Measurements from ENCODE around the gene TSC1.
A peak's percentile ranks its signal among the peaks of the same experiment; 100 is the strongest.

TSC1 gene

DNA sequence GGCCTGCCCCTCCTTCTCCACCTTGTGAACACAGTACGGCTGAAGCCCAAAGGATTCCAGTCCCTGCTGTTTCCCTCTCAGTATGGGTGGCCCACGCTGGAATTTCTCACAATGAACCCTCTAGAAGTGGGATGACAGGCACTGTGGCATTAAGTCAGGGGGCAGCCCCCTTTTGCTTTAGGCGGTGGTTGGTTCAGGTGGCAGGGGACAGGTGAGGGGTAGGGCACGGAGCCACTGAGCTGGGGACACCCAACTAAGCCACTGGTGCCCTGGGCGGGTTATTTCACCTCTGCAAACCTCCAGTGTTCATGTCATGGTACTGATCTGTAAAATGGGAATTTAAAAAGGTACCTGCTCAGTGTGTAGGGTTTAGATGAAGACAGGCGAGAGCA lies 58.1 kb downstream of the TSC1 start:
- no peak for DNase-seq

DNA sequence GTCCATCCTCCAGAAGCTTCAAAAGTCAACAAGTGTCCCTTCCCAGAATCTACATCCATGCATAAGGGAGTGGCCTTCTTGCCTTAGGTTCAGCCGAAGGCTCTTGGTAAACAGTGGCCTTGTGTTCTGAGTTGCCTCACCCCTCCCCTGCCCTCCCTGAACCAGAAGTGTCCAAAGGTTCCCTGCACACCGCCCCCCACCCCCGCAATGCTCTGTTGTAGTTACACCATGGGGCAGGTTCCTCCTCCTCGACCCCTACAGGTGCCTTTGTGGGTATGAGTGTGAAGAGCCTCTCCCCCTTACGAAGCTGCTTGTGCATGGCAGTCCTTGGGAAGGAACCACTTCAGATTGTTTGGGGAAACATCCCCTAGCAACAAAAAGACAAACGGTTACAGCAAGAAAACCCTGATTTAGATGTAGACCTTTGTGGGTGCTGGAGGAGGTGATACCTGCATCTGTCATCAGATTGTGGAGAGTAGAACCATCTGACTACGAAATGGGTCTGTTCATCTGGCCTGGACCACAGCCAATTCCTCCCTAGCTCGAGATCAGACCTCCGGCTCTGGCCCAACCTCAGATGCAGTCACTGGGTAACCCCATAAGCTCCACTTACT lies 58.6 kb downstream of the TSC1 start:
- DNase-seq = no peak

DNA sequence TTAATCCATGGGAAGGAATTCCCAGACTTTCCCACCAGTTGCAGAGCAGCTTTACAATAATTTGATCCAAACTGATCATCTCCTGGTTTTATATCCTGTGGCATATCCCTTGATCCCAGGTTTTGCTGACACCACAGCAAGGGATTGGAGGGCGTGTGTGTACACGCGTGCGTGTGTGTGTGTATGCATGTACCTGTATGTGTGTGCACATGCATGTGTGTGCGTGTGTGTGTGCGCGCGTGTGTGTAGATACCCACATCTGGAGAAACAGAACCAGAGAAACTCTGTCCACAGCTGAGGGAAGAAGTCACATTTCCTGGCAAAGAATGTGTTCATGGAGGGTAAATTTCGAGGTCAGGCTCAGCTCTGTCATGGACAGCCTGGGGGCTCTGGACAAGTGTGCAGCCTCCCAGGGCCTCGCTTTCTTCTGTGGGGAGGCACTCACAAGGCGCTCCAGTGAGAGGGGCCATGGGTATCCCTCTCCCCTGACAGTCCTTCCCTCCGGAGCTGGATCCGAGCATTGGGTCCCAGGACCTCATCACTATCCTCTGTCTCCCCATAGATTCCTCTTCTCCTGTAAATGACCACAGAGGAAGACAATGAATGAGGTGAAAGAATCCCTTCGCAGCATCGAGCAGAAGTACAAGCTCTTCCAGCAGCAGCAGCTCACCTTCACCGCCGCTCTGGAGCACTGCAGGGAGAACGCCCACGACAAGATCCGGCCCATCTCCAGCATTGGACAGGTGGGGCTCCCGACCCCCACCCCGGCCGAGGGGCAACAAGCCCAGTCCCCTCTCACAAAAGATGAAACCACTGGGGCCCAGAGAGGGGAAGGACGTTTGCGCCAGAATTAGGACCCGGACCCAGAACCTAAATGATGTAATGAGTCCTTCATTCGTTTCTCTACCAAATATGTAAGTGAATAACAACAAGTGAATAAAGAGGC lies 60.8 kb downstream of the TSC1 start:
- no peak for DNase-seq

DNA sequence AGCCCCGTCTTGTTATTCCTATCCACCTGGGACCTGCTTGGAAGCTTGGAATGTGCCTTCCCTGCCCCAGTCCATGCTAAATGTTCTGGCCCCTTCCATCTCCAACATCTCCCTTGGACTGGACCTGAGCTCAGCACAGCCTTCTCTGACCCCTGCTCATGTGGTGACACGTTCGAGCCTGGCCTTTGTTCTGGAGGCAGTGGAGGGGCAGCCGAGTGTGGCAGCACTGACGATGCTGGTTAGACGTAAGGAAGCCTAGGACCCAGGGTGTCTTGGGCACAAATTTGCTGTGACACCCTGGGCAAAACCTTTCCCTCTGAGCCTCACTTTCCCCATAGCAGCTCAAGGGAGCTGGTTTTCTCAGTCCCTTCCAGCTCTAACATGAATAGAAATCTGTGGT lies 61.8 kb downstream of the TSC1 start:
- DNase-seq = no peak

DNA sequence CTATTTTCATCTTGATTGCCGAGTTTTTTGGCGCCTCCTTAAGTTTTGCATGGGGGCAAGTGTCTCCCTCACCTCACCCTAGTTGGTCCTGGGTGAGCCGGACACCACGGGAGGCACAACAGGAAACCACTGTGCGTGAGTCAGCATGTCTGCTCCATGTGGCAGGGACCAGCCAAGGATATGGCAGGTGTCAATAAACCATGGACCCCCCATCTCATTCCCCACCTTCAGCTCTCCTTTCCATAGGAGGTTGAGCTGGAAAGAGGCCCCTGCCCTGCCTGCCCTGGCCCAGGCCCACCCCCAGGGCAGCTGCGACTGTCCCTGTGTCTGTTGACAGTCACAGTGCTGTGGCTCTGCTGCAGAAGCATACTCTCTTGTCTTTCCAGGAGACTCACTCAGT lies 62.6 kb downstream of the TSC1 start:
- no peak for DNase-seq

DNA sequence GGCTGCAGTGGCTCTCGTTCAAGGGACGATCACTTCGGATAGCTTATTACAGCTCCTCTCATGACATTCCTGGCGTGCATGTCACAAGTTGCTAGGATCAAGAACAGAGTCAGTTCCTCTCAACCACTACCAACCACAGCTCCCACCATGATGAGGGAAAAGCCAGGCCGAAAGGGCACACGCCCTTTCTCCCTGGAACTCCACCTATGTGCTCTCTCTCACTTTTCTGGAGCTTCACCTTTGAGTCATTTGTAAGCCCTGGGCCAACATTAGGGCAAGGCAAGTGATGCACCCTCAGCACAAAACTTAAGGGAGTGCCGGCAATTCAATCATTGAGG lies 64.1 kb downstream of the TSC1 start:
- no peak for DNase-seq

DNA sequence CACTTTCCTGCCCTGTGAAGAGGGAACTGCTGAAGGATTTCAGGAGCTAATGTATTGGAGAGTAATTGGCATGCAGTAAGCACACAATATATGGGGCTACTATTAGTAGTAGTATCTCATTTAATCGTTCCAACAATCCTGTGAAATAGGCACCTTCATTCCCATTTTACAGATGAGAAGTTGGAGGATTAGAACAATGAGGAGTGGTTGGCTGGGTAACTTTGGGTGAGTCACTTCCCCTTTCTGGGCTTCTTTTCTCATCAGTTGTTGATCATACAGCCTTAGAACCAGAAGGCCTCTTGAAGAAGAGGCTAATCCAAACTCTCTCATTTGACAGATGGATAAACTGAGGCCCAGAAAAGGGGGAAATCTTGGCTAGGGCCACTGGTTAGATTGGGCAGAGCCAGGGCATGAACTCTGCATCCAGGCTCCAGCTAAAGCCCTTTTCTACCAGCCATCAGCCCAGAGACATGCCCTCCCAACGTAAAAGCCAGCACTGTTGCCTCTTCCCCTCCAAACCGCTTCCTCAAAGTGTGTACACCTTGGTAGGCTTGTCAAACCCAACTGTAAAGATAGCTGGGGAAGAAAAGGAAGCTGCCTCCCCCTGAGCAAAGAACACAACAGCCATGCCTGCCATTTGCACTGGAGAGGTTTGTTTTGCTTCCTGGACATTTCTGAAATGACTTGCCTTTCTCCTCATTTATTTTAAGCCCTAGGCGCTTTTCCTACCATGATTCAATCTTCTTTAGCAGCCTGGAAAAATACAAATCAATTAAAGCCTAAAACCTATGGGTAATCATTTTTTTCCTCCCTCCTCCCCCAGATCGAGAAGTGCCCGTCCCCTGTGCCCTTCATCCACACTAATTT lies 64.7 kb downstream of the TSC1 start:
- no peak for DNase-seq

DNA sequence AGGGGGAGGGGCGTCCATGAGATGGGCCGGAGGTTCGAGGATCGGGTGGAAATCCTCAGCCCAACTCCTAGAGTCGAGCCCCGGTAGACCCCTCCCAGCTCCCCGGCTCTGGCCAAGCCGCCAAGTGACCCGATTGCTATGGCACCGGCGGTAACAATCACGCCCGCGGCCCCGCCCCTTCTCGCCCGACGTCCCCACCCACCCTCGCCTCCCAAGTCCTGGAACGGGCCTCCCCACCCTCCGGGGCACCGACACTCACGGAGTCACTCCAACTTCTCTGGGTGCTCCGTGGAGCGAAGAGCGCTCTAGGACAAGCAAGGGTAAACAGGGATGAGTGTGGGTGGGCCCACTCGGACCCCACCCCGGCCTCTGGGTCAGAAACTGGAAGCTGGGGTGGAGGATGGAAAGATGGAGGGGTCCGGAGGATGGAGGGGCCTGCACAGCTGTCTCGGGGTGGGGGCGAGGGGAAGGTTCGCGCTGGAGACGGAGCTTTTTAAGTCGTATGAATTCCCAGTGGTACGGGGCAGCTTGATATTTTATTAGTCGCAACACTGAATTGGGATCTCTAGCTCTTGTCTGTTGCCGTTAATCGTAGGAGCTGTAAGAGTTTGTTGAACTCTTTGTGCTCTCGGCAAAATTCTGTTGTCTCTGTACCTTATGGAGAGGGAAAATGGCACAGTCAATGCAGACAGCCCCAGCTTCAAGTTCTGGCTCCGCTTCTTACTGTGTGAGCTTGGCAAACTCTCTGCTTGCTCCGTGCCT lies 65.5 kb downstream of the TSC1 start, which contains the start of gene SPACA9:
Gene SPACA9 (plus strand): TSS at position 204 of the 762 bp plus-strand sequence. CDS start 5,050 bp downstream, outside the sequence.
- peak in 3 of 6 experiments; percentile 14 to 34 (median 31) for DNase-seq

DNA sequence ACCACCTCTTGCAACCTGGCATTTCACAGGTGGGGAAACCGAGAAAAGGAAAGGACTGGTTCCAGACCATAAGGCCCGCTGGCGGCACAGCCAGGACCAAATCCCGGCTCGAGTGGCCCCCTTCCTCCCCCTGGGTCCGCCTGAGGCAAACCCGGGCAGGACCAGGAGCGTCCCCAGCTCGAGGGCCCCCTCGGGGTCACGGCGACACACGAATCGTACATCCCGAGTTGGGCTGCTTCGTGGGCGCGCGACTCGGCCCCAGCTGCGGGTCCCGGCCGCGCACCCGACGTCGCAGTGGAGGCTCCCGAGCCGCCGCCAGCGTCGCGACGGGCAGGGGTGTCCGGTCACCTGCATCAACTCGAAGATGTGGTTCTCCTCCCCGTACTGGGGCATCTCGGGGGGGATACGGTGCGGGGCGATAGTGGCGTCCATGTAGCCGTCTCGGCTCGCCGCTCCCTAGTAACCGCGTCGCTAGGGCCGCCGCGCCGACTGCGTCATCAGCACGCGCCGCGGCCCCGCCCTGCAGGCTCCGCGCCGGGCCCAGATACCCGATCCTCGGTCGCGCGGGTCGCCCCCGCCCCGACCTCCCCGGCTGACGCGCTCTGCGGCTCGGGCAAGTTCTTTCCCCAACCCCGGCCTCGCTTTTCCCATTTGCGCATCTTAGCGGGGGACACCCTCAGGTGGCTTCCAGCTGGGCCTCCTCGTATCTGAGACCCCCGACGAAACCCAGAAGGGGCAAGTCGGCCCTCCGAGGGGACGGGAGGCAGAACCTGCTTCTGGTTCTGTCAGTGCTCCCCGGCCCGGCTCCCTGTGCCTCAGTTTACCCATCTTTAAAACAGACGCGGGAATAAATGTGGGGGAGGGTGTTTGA lies 66.4 kb downstream of the TSC1 start, which contains the start of gene AK8:
Gene AK8 (minus strand): TSS at position 461 of the 871 bp plus-strand sequence. CDS start 29 bp downstream, at position 432.
- DNase-seq = peak; percentile 42 to 82 (median 70)

DNA sequence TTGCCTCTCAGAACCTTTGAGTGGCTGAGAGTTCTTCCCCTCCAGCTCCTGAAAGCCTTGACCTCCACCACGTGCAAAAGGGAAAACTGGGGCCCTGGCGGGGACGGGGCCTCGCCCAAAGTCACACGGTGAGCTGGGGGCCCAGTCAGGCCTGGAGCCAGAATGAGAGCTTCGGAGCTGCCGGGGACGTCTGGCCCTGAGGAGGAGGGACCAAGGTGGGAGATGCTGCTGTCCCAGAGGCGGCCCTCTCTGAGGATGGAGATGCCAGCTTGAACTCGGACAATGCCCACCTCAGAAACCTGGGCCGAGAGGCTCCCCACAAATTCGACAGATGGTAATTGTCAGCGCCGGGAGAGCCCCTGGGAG lies 67.0 kb downstream of the TSC1 start:
- DNase-seq = no peak

DNA sequence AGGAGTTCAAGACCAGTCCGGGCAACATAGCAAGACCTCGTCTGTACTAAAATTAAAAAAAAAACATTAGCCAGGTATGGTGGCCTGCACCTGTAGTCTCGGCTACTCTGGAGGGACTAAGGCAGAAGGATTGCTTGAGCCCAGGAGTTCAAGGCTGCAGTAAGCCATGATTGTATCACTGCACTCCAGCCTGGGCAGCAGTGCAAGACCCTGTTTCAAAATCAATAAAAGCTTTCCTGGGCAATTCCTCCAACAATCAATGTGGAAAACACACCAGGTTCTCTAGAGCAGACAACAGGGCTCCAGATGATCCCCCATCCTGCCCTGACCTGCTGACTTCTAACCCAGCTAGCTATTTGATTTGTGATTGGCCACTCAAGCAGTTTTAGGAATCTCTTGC lies 67.6 kb downstream of the TSC1 start:
- DNase-seq = no peak

DNA sequence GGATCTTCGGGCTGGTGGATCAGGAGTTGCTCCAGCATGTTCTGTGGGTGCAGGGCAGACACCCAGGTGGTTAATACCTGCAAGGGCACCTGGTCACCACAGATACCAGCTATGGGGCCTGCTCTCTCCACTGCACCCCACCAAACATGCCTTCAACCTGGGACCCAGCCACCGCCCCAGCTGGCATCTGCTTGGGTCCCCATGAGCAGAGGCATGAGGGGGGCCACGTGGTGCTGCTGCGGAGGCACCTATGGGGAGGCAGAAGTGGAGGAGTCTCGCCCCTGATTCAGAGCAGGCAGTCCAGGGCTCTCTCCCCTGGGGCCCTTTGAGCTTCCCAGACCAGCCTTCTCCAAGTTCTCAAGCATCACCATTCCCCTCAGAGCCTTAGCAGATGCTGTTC lies 69.3 kb downstream of the TSC1 start:
- DNase-seq = no peak

DNA sequence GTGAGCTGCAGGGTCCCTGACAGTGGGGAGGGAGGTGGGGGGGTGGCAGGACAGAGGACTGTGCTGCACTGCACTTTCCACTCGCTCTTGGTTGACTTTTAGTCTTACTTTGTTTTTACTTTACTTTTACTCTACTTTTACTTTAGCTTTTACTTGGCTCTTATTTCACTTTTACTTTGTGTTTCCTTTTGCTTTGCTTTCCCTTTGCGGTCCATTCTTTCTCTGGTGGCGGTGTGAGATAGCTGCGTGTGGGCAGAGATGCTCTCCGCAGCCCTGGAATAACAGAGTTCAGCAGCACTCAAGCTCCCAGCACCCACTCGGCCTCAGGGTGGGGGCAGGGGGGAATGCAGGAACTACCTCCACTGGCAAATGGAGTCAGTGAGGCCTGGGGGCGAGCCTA lies 71.0 kb downstream of the TSC1 start:
- no peak for DNase-seq

DNA sequence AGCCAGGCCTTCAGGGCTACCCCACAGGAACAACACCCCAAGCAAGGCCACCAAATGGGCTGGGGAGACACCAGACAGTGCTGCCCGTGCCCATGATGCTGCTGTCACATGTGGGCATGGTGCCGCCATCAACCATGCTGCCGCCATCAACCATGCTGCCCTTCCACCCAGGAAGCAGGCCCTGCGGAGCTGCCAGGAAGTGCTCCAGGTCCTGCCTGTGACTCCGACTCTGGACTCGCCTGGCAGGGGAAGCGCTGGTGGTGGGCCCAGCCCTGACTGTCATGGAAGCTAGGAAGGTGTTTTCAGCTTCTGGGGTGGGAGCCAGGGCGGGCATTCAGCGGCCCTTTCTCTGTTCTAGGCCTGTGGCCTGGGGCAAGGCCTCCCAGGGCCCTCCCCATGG lies 75.2 kb downstream of the TSC1 start:
- DNase-seq = no peak

DNA sequence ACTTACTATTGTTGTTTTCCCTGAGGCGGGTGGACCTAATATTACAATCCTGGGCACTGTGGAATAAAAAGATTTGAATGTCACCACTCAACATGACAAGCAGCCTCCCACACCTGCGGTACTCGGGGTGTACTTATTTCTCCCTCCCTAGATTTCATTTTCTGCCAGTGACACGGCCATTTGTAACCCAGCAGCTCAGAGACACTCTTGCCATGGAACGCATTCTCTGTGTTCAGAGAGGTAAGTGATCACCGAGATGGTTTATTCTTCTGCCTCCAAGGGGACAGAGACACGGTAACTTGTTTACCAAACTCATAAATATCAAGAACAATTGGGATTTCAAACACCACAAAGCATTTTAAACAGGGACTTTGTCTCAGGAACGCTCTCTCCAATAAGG lies 77.5 kb downstream of the TSC1 start:
- no peak for DNase-seq

DNA sequence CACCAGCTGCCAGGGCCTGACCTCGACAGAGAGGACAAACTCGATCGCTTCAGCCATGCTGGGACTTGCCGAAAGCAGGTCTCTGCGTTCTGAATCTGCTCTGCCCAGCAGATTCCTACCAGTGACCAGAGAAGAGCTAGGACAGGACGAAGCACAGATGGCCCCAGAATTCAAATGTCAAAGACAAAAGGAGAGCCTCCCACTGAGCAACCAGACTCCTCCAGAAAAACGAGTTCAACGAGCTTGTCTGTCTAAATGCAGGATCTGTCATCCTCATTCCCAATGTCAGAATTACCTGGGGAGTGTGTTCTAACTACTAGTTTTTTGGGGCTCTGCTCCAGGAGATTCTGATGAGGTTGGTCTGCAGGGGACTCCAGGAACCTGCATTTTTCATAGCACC lies 79.7 kb downstream of the TSC1 start:
- no peak for DNase-seq

DNA sequence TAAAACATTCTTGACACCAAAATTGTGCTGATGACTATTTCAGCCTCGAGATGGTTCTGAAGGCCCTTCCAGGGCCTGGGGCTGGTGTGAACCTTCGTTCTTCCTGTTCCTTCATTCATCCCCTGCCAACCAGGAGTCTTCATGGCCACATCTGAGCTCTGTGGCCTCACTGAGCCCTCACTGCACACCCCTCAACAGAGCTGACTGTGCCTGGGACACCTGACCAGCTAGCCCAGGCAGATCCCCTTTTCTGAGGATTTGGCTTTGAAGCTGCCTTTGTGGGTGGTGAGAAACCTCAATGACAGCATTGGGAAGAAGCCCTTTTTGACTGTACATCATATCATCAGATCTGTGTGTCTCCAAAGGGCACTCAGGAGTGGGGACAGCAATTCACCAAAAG lies 80.1 kb downstream of the TSC1 start:
- no peak for DNase-seq

DNA sequence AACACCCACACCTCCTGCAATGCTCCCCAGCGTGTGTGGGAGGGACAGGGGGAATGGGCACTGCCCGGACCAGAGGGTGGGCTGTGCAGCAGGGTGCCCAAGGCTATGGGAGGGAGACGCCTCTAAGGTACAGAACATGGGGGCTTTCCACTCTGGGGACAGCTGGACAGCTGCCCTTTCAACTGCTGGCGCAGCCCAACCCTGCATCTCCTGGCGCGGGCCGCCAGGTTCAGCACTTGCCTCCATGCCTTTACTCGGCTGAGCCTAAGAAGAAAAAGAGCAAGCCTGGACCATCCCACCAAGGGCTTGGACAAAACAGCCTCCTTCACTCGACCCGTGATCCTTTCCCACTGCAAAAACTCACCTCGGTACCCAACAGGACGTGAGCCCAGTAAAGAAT lies 81.3 kb downstream of the TSC1 start:
- no peak for DNase-seq

DNA sequence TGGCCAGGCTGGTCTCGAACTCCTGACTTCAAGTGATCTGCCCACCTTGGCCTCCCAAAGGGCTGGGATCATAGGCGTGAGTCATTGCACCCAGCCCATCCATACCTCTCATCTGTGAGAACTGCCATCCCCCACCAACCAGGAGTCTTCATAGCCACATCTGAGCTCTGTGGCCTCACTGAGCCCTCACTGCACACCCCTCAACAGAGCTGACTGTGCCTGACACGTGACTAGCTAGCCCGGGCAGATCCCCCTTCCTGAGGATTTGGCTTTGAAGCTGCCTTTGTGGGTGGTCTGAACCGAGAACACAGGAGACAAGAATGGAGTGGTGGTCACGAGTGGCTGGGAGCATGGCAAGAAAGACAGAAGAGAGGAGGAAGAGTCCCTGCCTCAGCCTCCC lies 81.9 kb downstream of the TSC1 start:
- no peak for DNase-seq

DNA sequence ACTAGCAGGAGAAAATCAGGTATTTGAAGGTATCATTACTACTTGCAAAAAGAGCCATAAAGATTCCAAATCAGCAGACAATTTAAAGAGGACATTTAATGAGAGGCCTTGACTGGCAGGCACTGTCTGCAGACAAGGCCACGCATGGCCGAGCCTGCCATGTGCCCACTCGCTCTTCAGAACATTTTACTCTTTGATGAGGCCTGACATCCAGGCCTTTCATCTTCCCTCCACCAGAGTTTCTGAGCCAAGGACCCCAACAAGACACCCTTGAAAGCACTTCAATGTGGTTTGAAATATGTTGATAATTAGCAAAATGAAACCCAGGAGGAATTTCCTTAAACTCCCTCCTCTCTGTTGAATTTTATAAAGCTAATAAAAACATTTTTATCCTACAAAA lies 82.8 kb downstream of the TSC1 start:
- no peak for DNase-seq

DNA sequence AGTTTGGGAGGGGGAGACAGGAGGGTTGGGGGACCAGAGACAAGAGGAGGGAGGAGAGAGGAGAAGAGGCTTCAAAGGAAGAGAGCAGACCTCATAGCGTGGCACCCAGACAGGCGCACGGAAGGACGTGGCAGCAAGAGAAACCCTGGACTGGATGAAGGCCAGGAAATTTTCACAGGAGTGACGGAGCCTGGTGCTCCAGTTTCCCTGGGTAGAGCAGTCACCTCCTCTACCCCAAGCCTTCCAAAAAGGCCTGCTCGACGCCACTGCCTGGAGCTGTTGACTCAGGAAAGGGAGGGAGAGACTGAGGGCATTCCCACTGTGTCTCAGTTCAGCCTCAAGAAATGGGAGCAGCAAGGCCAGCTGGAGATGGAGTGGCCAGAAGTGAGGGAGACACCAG lies 85.7 kb downstream of the TSC1 start:
- no peak for DNase-seq
